GM12892 (cell line): Measurements from ENCODE around the gene CCDC33.

Experiments
- POLR2A ChIP-seq: IDR thresholded peaks from 2 replicates; pipeline ENCODE4 v1.6.1; 2011; ENCODE audit warnings: low read depth, low read length, control low read depth
- POLR2AphosphoS5 ChIP-seq: IDR thresholded peaks from 2 replicates; pipeline ENCODE4 v1.6.1; 2011; ENCODE audit warnings: low read depth, low read length, control low read depth

- TF ChIP-seq POLR2AphosphoS5 (no peak), POLR2A (no peak)
These were observed 32.2 kb upstream of the CCDC33 start for GRCh38 chr15:74203914-74204431.
